DOHH2 (cell line): ENCODE measurements around the gene PARP2.

Experiments used
- H3F3A ChIP-seq: fragments of 200-600 bp; sonication (generic), shearing (Covaris generic); 2 replicates; pipeline ENCODE4 v1.6.0; 2016; ENCODE audit warnings: antibody characterized with exemption, mild to moderate bottlenecking; ENCODE audit not compliant: control insufficient read depth, insufficient read depth
- H3K27ac ChIP-seq: fragments of 200-600 bp; sonication (generic); 2 replicates; pipeline ENCODE4 v1.5.1; 2014; ENCODE audit warnings: low read depth, mild to moderate bottlenecking, low read length, moderate library complexity
- H3K27me3 ChIP-seq: fragments of 200-600 bp; sonication (generic); 2 replicates; pipeline ENCODE4 v1.6.1; 2014; ENCODE audit warnings: mild to moderate bottlenecking, low read length, mixed read lengths; ENCODE audit not compliant: control insufficient read depth
- H3K36me3 ChIP-seq: fragments of 200-600 bp; sonication (generic); 2 replicates; pipeline ENCODE4 v1.6.1; 2014; ENCODE audit warnings: mild to moderate bottlenecking, low read length, moderate library complexity, mixed read lengths; ENCODE audit not compliant: control insufficient read depth
- H3K4me1 ChIP-seq: fragments of 200-600 bp; sonication (generic); 2 replicates; pipeline ENCODE4 v1.6.1; 2014; ENCODE audit warnings: mild to moderate bottlenecking, low read length, mixed read lengths; ENCODE audit not compliant: control insufficient read depth
- H3K4me2 ChIP-seq: fragments of 200-600 bp; sonication (generic); 2 replicates; pipeline ENCODE4 v1.6.0; 2014; ENCODE audit warnings: mild to moderate bottlenecking, low read length, moderate library complexity
- H3K4me3 ChIP-seq: fragments of 200-600 bp; sonication (generic); 2 replicates; pipeline ENCODE4 v1.5.1; 2014; ENCODE audit warnings: mild to moderate bottlenecking, low read length, mixed read lengths
- H3K79me2 ChIP-seq: fragments of 200-600 bp; sonication (generic); 2 replicates; pipeline ENCODE4 v1.6.1; 2014; ENCODE audit warnings: mild to moderate bottlenecking, low read length, mixed read lengths; ENCODE audit not compliant: control insufficient read depth
- H3K9me2 ChIP-seq: fragments of 200-600 bp; sonication (generic); replicated peaks from 2 replicates; pipeline ENCODE4 v1.6.1; 2014; ENCODE audit warnings: mild to moderate bottlenecking, low read length, mixed read lengths; ENCODE audit not compliant: control insufficient read depth
- H3K9me3 ChIP-seq: fragments of 200-600 bp; sonication (generic); 2 replicates; pipeline ENCODE4 v1.6.1; 2014; ENCODE audit warnings: antibody characterized with exemption, low read length, mixed read lengths; ENCODE audit not compliant: control insufficient read depth, insufficient read depth
- H4K20me1 ChIP-seq: fragments of 200-600 bp; sonication (generic); 2 replicates; pipeline ENCODE4 v1.6.0; 2014; ENCODE audit warnings: low read depth, mild to moderate bottlenecking, antibody characterized with exemption, low read length, moderate library complexity; ENCODE audit not compliant: control insufficient read depth, insufficient read depth
- EZH2phosphoT487 ChIP-seq: fragments of 200-600 bp; sonication (generic); IDR thresholded peaks from 2 replicates; pipeline ENCODE4 v1.6.1; 2017; ENCODE audit warnings: borderline replicate concordance, mild to moderate bottlenecking, antibody characterized with exemption, low read length, moderate library complexity, mixed read lengths
- TF ChIP-seq, protein P1 (sequence below): fragments of 200-600 bp; sonication (generic); IDR thresholded peaks from one replicate; pipeline ENCODE4 v1.5.1; 2014; ENCODE audit warnings: antibody characterized with exemption, mild to moderate bottlenecking, low read depth, low read length; ENCODE audit not compliant: poor library complexity, severe bottlenecking

PARP2 gene

GRCh38 chr14:20381341-20381740 is 37.9 kb downstream of the PARP2 start:
- TF ChIP-seq EZH2phosphoT487, result no peak
- TF ChIP-seq, protein P1, sequence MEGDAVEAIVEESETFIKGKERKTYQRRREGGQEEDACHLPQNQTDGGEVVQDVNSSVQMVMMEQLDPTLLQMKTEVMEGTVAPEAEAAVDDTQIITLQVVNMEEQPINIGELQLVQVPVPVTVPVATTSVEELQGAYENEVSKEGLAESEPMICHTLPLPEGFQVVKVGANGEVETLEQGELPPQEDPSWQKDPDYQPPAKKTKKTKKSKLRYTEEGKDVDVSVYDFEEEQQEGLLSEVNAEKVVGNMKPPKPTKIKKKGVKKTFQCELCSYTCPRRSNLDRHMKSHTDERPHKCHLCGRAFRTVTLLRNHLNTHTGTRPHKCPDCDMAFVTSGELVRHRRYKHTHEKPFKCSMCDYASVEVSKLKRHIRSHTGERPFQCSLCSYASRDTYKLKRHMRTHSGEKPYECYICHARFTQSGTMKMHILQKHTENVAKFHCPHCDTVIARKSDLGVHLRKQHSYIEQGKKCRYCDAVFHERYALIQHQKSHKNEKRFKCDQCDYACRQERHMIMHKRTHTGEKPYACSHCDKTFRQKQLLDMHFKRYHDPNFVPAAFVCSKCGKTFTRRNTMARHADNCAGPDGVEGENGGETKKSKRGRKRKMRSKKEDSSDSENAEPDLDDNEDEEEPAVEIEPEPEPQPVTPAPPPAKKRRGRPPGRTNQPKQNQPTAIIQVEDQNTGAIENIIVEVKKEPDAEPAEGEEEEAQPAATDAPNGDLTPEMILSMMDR, result no peak
- peaks cover 74% of the 10 kb centered on the region for H3K36me3 ChIP-seq
- H3K27ac ChIP-seq, result no peak overlapping the region
- no peaks in the 10 kb centered on the region for H3K9me2 ChIP-seq
- H3K4me1 ChIP-seq, result no peaks in the 10 kb centered on the region
- H3K9me3 ChIP-seq, result no peaks in the 10 kb centered on the region
- no peaks in the 10 kb centered on the region for H4K20me1 ChIP-seq
- no peaks in the 10 kb centered on the region for H3F3A ChIP-seq
- H3K4me3 ChIP-seq, result no peak overlapping the region
- H3K4me2 ChIP-seq, result no peak overlapping the region
- no peaks in the 10 kb centered on the region for H3K79me2 ChIP-seq
- no peaks in the 10 kb centered on the region for H3K27me3 ChIP-seq

- Histone ChIP-seq H3K4me2 (no peak overlapping the region), H3K4me3 (no peak overlapping the region), H3K9me3 (no peaks in the 10 kb centered on the region), H3K9me2 (no peaks in the 10 kb centered on the region), H3K4me1 (no peaks in the 10 kb centered on the region), H4K20me1 (no peaks in the 10 kb centered on the region), H3F3A (no peaks in the 10 kb centered on the region), H3K36me3 (peaks cover 72% of the 10 kb centered on the region), H3K79me2 (no peaks in the 10 kb centered on the region), H3K27me3 (no peaks in the 10 kb centered on the region), H3K27ac (no peak overlapping the region)
- TF ChIP-seq, protein P1, result no peak
Observed at GRCh38 chr14:20382526-20382925, 39.1 kb downstream of the PARP2 start.

DNA sequence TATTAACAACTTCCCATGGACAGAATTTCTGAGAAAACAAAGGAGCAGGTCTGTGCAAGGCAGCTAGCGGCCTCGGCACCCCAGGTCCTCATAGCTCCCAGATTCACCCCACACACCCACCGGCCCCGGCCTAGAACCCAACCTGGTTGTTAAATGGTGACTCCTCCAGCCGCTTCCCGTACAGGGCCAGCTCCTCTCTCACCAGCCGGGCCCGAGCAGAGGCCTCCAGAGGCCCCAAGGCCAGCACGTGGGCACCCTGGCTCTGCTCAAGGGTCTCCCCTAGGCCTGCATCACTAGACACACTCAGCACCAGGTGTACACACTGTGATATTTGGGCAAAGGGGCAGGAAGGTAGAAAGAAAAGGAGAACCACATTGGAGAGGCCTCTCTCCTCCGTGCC is 39.6 kb downstream of the PARP2 start:
- no peaks in the 10 kb centered on the region for H3K9me2 ChIP-seq
- H3K9me3 ChIP-seq, result no peaks in the 10 kb centered on the region
- H3K4me2 ChIP-seq, result no peak overlapping the region
- no peaks in the 10 kb centered on the region for H3K79me2 ChIP-seq
- no peaks in the 10 kb centered on the region for H3F3A ChIP-seq
- no peak overlapping the region for H3K4me3 ChIP-seq
- no peaks in the 10 kb centered on the region for H4K20me1 ChIP-seq
- H3K27me3 ChIP-seq, result no peaks in the 10 kb centered on the region
- TF ChIP-seq, protein P1, result no peak
- no peak for TF ChIP-seq EZH2phosphoT487
- no peak overlapping the region for H3K27ac ChIP-seq
- H3K36me3 ChIP-seq, result peaks cover 77% of the 10 kb centered on the region
- no peaks in the 10 kb centered on the region for H3K4me1 ChIP-seq

GRCh38 chr14:20383636-20384035 is 40.2 kb downstream of the PARP2 start:
- no peaks in the 10 kb centered on the region for H3K9me2 ChIP-seq
- no peak for TF ChIP-seq EZH2phosphoT487
- TF ChIP-seq, protein P1, result no peak
- H3K4me3 ChIP-seq, result no peak overlapping the region
- no peak overlapping the region for H3K27ac ChIP-seq
- no peaks in the 10 kb centered on the region for H3F3A ChIP-seq
- peaks cover 78% of the 10 kb centered on the region for H3K36me3 ChIP-seq
- H3K79me2 ChIP-seq, result no peaks in the 10 kb centered on the region
- no peaks in the 10 kb centered on the region for H4K20me1 ChIP-seq
- H3K9me3 ChIP-seq, result no peaks in the 10 kb centered on the region
- H3K27me3 ChIP-seq, result no peaks in the 10 kb centered on the region
- H3K4me2 ChIP-seq, result no peak overlapping the region
- no peaks in the 10 kb centered on the region for H3K4me1 ChIP-seq
